ENCODE data around the gene ZSWIM4.

DNA sequence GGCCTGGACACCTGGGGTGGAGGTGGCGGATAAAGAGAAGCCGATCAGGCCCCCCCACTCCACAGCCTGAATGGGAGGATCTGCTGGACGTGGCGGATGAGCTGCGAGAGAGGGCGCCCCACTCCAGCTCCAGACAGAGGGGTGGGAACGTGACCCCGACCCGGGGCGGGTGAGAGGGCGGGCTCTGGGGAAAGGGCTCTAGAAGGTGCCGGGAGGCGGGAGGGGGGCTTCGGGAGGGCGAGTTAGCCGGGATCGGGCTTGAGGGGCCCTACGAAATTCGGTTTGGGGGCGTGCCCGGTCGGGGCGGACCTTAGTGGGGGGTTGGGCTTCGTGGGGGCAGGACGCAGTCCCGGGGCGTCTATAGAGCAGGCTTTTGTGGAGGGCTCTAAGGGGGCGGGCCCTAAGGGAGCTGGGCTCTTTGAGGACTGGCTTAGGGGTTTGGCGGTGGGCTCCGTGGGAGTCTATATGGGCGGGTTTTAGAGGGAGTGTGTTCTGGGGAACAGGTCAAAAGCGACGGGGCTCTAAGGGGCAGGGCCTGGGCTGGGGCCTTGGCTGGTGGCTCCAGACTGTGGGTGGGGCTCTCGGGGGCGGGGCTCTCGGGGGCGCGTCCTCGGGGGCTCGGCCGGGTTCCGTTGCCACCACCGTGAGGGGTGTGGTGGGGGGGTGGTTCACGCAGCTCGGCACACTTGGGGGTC lies 77.6 kb downstream of the ZSWIM4 start:
- TF ChIP-seq CTCF (IDR thresholded peaks at IDR 0.05), result no peak
- TF ChIP-seq POLR2A (IDR thresholded peaks at IDR 0.05), result no peak
